K562 (cell line): Measurements from ENCODE around the gene KCNQ5. TPM values are rescaled to one million over a fixed set of nuclear protein-coding genes. Genes with fewer than 3 reads are reported as not detected.

Experiments used
- ATAC-seq: fragments of 200-7000 bp; cut with Tn5 transposase; 3 replicates; pipeline ENCODE4 v1.9.1; 2020; ENCODE audit warnings: moderate library complexity
- BruUV-seq: library from RNA; stranded (reverse); fragments of 400-500 nt; replicated peaks from 2 replicates; lab custom pipeline; 2021; lab: Mats Ljungman, UMichigan
- CTCF ChIA-PET: fragments of 300-600 bp; formaldehyde crosslinking; extraction: SDS; loops from one replicate; lab custom pipeline; 2021; ENCODE audit warnings: low intra/inter-chr PET ratio; lab: Yijun Ruan, JAX
- POLR2A ChIA-PET: fragments of 300-600, 350-650 bp; sonication (Branson Sonifier 250); formaldehyde crosslinking; extraction: SDS; loops from one replicate; lab custom pipeline; 2021; ENCODE audit warnings: antibody characterized with exemption, inconsistent platforms; lab: Yijun Ruan, JAX
- DNase-seq, 4 experiments: peaks; one replicate each; pipeline versions ENCODE4 v3.0.0 to v3.0.0-alpha.2; 2011 to 2018; ENCODE audit warnings: low spot score in 3 of 4, mixed read lengths in 3 of 4; ENCODE audit errors: extremely low read depth in 1 of 4
- FAIRE-seq: peaks from 2 replicates; lab custom pipeline; 2011; peaks lifted over from hg19 to GRCh38; lab: Jason Lieb, UNC
- H2AFZ ChIP-seq: 2 replicates; pipeline ENCODE4 v1.6.0; 2011; ENCODE audit warnings: low read depth, low read length, control low read depth, inconsistent platforms
- H3K27ac ChIP-seq: fragments of 200-600 bp; 3 replicates; pipeline ENCODE4 v1.8.0; 2011; ENCODE audit warnings: low read depth, mild to moderate bottlenecking, control low read depth, inconsistent platforms, low read length, moderate library complexity, mixed read lengths; ENCODE audit errors: extremely low read depth
- H3K27me3 ChIP-seq, 2 experiments: fragments of 300-600 bp in 1 of 2; 2 replicates in 1 of 2; 3 replicates in 1 of 2; pipeline versions ENCODE4 v1.6.0 to v1.8.0; 2011; ENCODE audit warnings: inconsistent platforms in 2 of 2, low read length in 2 of 2, mild to moderate bottlenecking in 1 of 2, mixed read lengths in 1 of 2, moderate library complexity in 1 of 2; ENCODE audit not compliant: control insufficient read depth in 2 of 2, insufficient read depth in 2 of 2
- H3K36me3 ChIP-seq: fragments of 300-600 bp; 3 replicates; pipeline ENCODE4 v1.8.0; 2011; ENCODE audit warnings: mild to moderate bottlenecking, low read length, inconsistent platforms; ENCODE audit not compliant: control insufficient read depth, insufficient read depth
- H3K4me1 ChIP-seq, 2 experiments: fragments of 200-600 bp in 1 of 2; replicated peaks in 1 of 2; 2 replicates in 1 of 2; 3 replicates in 1 of 2; pipeline versions ENCODE4 v1.5.1 to v1.8.0; 2011; ENCODE audit warnings: inconsistent platforms in 2 of 2, low read length in 2 of 2, mild to moderate bottlenecking in 1 of 2, mixed read lengths in 1 of 2, moderate library complexity in 1 of 2; ENCODE audit not compliant: control insufficient read depth in 2 of 2, insufficient read depth in 2 of 2
- H3K4me2 ChIP-seq: 2 replicates; pipeline ENCODE4 v1.6.1; 2011; ENCODE audit warnings: low read length, control low read depth, inconsistent platforms, mixed read lengths; ENCODE audit not compliant: insufficient read depth
- H3K4me3 ChIP-seq: fragments of 200-600 bp; sonication (generic), shearing (Covaris generic); 2 replicates; pipeline ENCODE4 v1.5.1; 2016; ENCODE audit warnings: control low read depth, inconsistent platforms
- H3K79me2 ChIP-seq: fragments of 200-600 bp; 3 replicates; pipeline ENCODE4 v1.8.0; 2011; ENCODE audit warnings: low read length, inconsistent platforms; ENCODE audit not compliant: control insufficient read depth, insufficient read depth
- H3K9ac ChIP-seq, 2 experiments: 2 replicates each; pipeline versions ENCODE4 v1.6.0 to v1.6.1; 2011; ENCODE audit warnings: low read depth in 2 of 2, low read length in 2 of 2, control low read depth in 1 of 2, inconsistent platforms in 1 of 2, mild to moderate bottlenecking in 1 of 2, mixed read lengths in 1 of 2; ENCODE audit not compliant: insufficient read depth in 1 of 2
- H3K9me1 ChIP-seq: one replicate; pipeline ENCODE4 v1.6.0; 2011; ENCODE audit warnings: inconsistent platforms, mild to moderate bottlenecking, low read length, moderate library complexity; ENCODE audit not compliant: control insufficient read depth, insufficient read depth
- H3K9me3 ChIP-seq: replicated peaks from 2 replicates; pipeline ENCODE4 v1.5.1; 2011; ENCODE audit warnings: low read depth, low read length, inconsistent platforms; ENCODE audit not compliant: control insufficient read depth, insufficient read depth
- H4K20me1 ChIP-seq: replicated peaks from 2 replicates; pipeline ENCODE4 v1.6.1; 2011; ENCODE audit warnings: low read length, inconsistent platforms, mixed read lengths; ENCODE audit not compliant: control insufficient read depth, insufficient read depth
- CEBPG ChIP-seq, 3 experiments: fragments of 200-800 bp in 1 of 3; sonication (Bioruptor generic) in 1 of 3; sonication (generic) in 1 of 3; formaldehyde crosslinking in 1 of 3; IDR thresholded peaks in 2 of 3; conservative IDR thresholded peaks in 1 of 3; 2 replicates each; pipeline versions ENCODE4 v1.6.1 to v1.8.0; 2016 to 2022; ENCODE audit warnings: missing compliant biosample characterization in 2 of 3, missing genetic modification characterization in 2 of 3, mild to moderate bottlenecking in 1 of 3, missing genetic modification reagents in 1 of 3
- DDX20 ChIP-seq: fragments of 450-650 bp; IDR thresholded peaks from 2 replicates; pipeline ENCODE4 v1.6.1; 2016; ENCODE audit warnings: missing genetic modification characterization, low read depth, mild to moderate bottlenecking, missing compliant biosample characterization, moderate library complexity
- ILF3 ChIP-seq: fragments of 450-650 bp; IDR thresholded peaks from 2 replicates; pipeline ENCODE4 v1.6.1; 2018; ENCODE audit warnings: antibody characterized with exemption, mild to moderate bottlenecking, moderate library complexity, borderline replicate concordance
- SMARCB1 ChIP-seq: IDR thresholded peaks from 2 replicates; pipeline ENCODE4 v1.6.1; 2011; ENCODE audit warnings: improper control_type of control experiment, low read depth; ENCODE audit not compliant: insufficient read length
- SREBF2 ChIP-seq: sonication (generic); formaldehyde crosslinking; IDR thresholded peaks from 2 replicates; pipeline ENCODE4 v1.4.0; 2020; ENCODE audit warnings: mild to moderate bottlenecking, missing genetic modification reagents
- TAF15 ChIP-seq: fragments of 200-400 bp; formaldehyde crosslinking; IDR thresholded peaks from 2 replicates; pipeline ENCODE4 v1.6.1; 2017; ENCODE audit warnings: mild to moderate bottlenecking, low read depth, low read length, moderate library complexity
- WGBS: fragments of 100-300 bp; shearing (Covaris generic); methylation state at CpG from one replicate; pipeline ENCODE4 v1.1.6; 2016; ENCODE audit warnings: low coverage, mixed read lengths; ENCODE audit not compliant: insufficient coverage; ENCODE audit errors: missing lambda C conversion rate; 5-methylcytosine and 5-hydroxymethylcytosine counted together
- in situ Hi-C: fragments of 300-500 bp; cut with MboI; formaldehyde crosslinking; loops from 4 replicates; pipeline ENCODE4 v1.15.0; 2018; ENCODE audit warnings: inconsistent platforms, mixed read lengths
- intact Hi-C: fragments of 100-400 bp; cut with micrococcal nuclease; formaldehyde crosslinking; loops from 2 replicates; pipeline ENCODE4 v1.14.2; 2022
- polyA plus RNA-seq, 8 experiments: library from polyadenylated mRNA; depleted of rRNA in 4 of 8; stranded (reverse) in 5 of 8; unstranded in 3 of 8; fragments of >200 nt; fragmentation: Nextera tagmentation in 2 of 8; fragmentation: Illumina TruSeq in 1 of 8; extraction: Ambion mirVana in 2 of 8; extraction: Trizol in 1 of 8; gene quantifications; 2 replicates each; pipeline versions ENCODE4 v1.2.1 to v1.2.3, GENCODE V29; 2011 to 2014; ENCODE audit warnings: inconsistent platforms in 1 of 8, missing spikeins in 1 of 8
- total RNA-seq, 7 experiments: library from RNA; depleted of rRNA in 6 of 7; stranded (reverse); fragments of >200 nt in 6 of 7; fragmentation: Illumina TruSeq in 2 of 7; extraction: Trizol in 2 of 7; gene quantifications; 2 replicates each; pipeline versions ENCODE4 v1.2.1 to v1.2.3, GENCODE V29; 2011 to 2021; ENCODE audit warnings: low replicate concordance in 1 of 7
- TF ChIP-seq, protein P1 (sequence below): fragments of 250-450 bp; sonication (Bioruptor Pico); IDR thresholded peaks from 2 replicates; pipeline ENCODE4 v1.4.0; 2020
- TF ChIP-seq, protein P2 (sequence below), 2 experiments: fragments of 150-350 bp in 1 of 2; IDR thresholded peaks; 2 replicates each; pipeline ENCODE4 v1.6.1; 2012 to 2016; ENCODE audit warnings: low read depth in 2 of 2, low read length in 2 of 2, mild to moderate bottlenecking in 1 of 2, moderate library complexity in 1 of 2
- TF ChIP-seq, protein P3 (sequence below), 3 experiments: fragments of 200-800 bp in 1 of 3; sonication (Bioruptor generic) in 1 of 3; sonication (generic) in 1 of 3; formaldehyde crosslinking in 1 of 3; IDR thresholded peaks; 2 replicates each; pipeline versions ENCODE4 v1.6.1 to v1.8.0; 2016 to 2022; ENCODE audit warnings: mild to moderate bottlenecking in 2 of 3, missing compliant biosample characterization in 2 of 3, missing genetic modification characterization in 2 of 3, missing genetic modification reagents in 1 of 3
- TF ChIP-seq, protein P4 (sequence below): fragments of 450-650 bp; formaldehyde crosslinking; IDR thresholded peaks from 2 replicates; pipeline ENCODE4 v1.4.0; 2020; ENCODE audit warnings: mild to moderate bottlenecking, mixed read lengths

Gene KCNQ5
- total and polyA plus RNA-seq, 9 of the 15 experiments (the other 6 are each of a cell fraction or from before 2014, with no cell fraction given), result 0.31 to 5.9 (median 2.6) TPM

DNA sequence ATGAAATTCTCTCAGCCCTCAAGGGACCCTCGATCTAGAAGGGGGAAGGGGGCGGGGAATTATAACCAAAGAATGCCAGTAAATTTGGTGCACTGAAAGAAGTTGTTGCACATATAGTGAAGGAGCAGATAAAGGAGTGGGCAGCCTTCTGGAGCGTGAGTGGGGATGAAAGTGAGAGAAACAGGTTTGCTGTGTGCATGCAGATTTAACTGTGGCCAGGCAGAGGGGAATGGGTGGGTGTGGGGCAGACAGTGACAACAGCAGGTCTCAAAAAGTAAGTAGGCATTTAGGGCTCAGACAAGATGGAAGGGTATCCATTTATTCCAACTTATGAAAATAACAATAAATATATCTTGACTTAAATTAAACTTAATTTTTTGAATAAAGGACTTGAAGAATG lies 149.1 kb downstream of the KCNQ5 start:
- H2AFZ ChIP-seq, result no peak overlapping the region
- H3K4me1 ChIP-seq, result no peaks in the 10 kb centered on the region
- 5% methylated on average over 3 of the region's 3 CpGs for WGBS
- DNase-seq, result no peak
- ChIA-PET CTCF (no interaction called here), POLR2A (no interaction called here)
- H3K4me2 ChIP-seq, result no peak overlapping the region
- H3K9ac ChIP-seq, result no peak overlapping the region
- intact Hi-C loops, result no loop called here
- H3K9me3 ChIP-seq, result no peaks in the 10 kb centered on the region
- no peak overlapping the region for H3K27ac ChIP-seq
- H3K36me3 ChIP-seq, result no peaks in the 10 kb centered on the region
- no peaks in the 10 kb centered on the region for H3K79me2 ChIP-seq
- H3K9me1 ChIP-seq, result no peaks in the 10 kb centered on the region
- in situ Hi-C loops, result no loop called here
- no peak overlapping the region for H3K4me3 ChIP-seq
- no peak for ATAC-seq
- no TSS peak for BruUV-seq
- H4K20me1 ChIP-seq, result no peaks in the 10 kb centered on the region
- H3K27me3 ChIP-seq, result no peaks in the 10 kb centered on the region
- no peak for FAIRE-seq
- TF ChIP-seq SREBF2 (CRISPR knock-in tag) (no peak), DDX20 (tag) (no peak), CEBPG (CRISPR knock-in tag; IDR thresholded peaks at IDR 0.05) (no peak), CEBPG (tag; conservative IDR thresholded peaks at IDR 0.05 in 1 of 2, IDR thresholded peaks at IDR 0.05 in 1 of 2) (no peak), ILF3 (no peak), SMARCB1 (no peak), TAF15 (no peak)
- TF ChIP-seq, protein P1, sequence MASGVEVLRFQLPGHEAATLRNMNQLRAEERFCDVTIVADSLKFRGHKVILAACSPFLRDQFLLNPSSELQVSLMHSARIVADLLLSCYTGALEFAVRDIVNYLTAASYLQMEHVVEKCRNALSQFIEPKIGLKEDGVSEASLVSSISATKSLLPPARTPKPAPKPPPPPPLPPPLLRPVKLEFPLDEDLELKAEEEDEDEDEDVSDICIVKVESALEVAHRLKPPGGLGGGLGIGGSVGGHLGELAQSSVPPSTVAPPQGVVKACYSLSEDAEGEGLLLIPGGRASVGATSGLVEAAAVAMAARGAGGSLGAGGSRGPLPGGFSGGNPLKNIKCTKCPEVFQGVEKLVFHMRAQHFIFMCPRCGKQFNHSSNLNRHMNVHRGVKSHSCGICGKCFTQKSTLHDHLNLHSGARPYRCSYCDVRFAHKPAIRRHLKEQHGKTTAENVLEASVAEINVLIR (CRISPR knock-in tag), result no peak
- TF ChIP-seq, protein P2, sequence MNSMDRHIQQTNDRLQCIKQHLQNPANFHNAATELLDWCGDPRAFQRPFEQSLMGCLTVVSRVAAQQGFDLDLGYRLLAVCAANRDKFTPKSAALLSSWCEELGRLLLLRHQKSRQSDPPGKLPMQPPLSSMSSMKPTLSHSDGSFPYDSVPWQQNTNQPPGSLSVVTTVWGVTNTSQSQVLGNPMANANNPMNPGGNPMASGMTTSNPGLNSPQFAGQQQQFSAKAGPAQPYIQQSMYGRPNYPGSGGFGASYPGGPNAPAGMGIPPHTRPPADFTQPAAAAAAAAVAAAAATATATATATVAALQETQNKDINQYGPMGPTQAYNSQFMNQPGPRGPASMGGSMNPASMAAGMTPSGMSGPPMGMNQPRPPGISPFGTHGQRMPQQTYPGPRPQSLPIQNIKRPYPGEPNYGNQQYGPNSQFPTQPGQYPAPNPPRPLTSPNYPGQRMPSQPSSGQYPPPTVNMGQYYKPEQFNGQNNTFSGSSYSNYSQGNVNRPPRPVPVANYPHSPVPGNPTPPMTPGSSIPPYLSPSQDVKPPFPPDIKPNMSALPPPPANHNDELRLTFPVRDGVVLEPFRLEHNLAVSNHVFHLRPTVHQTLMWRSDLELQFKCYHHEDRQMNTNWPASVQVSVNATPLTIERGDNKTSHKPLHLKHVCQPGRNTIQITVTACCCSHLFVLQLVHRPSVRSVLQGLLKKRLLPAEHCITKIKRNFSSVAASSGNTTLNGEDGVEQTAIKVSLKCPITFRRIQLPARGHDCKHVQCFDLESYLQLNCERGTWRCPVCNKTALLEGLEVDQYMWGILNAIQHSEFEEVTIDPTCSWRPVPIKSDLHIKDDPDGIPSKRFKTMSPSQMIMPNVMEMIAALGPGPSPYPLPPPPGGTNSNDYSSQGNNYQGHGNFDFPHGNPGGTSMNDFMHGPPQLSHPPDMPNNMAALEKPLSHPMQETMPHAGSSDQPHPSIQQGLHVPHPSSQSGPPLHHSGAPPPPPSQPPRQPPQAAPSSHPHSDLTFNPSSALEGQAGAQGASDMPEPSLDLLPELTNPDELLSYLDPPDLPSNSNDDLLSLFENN (IDR thresholded peaks at IDR 0.05; ENCODE audit: low read depth in 2 of 2, low read length in 2 of 2), result no peak
- TF ChIP-seq, protein P3, sequence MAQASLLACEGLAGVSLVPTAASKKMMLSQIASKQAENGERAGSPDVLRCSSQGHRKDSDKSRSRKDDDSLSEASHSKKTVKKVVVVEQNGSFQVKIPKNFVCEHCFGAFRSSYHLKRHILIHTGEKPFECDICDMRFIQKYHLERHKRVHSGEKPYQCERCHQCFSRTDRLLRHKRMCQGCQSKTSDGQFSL (CRISPR knock-in tag; IDR thresholded peaks at IDR 0.05), result no peak
- TF ChIP-seq, protein P3 (tag; IDR thresholded peaks at IDR 0.05), result no peak
- TF ChIP-seq, protein P4, sequence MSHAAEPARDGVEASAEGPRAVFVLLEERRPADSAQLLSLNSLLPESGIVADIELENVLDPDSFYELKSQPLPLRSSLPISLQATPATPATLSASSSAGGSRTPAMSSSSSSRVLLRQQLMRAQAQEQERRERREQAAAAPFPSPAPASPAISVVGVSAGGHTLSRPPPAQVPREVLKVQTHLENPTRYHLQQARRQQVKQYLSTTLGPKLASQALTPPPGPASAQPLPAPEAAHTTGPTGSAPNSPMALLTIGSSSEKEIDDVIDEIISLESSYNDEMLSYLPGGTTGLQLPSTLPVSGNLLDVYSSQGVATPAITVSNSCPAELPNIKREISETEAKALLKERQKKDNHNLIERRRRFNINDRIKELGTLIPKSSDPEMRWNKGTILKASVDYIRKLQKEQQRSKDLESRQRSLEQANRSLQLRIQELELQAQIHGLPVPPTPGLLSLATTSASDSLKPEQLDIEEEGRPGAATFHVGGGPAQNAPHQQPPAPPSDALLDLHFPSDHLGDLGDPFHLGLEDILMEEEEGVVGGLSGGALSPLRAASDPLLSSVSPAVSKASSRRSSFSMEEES (CRISPR knock-in tag), result no peak
